Endothelial cell of umbilical vein (primary cell): ENCODE measurements around the gene PDE6B. TPM values are rescaled to one million over a fixed set of nuclear protein-coding genes. Genes with fewer than 3 reads are reported as not detected.

Source experiments
- Bru-seq: library from RNA; stranded (reverse); fragments of 400-500 nt; gene quantifications from one replicate; lab custom pipeline; 2021; lab: Mats Ljungman, UMichigan
- BruChase-seq, 2 experiments: library from RNA; stranded (reverse); fragments of 400-500 nt; gene quantifications; one replicate each; lab custom pipeline; 2021; lab: Mats Ljungman, UMichigan
- BruUV-seq: library from RNA; stranded (reverse); fragments of 400-500 nt; replicated peaks from 2 replicates; lab custom pipeline; 2021; lab: Mats Ljungman, UMichigan
- CTCF ChIA-PET: fragments of 300-600, 350-600 bp; sonication (Branson Sonifier 250); formaldehyde crosslinking; loops from one replicate; lab custom pipeline; 2021; ENCODE audit warnings: antibody characterized with exemption, inconsistent platforms; lab: Charles Lee
- POLR2A ChIA-PET: fragments of 300-600, 350-600 bp; sonication (Branson Sonifier 250); formaldehyde crosslinking; loops from one replicate; lab custom pipeline; 2021; ENCODE audit warnings: antibody characterized with exemption, inconsistent platforms; lab: Charles Lee
- DNase-seq: peaks from one replicate; pipeline ENCODE4 v3.0.0-alpha.2; 2011; ENCODE audit warnings: low read depth, low spot score
- FAIRE-seq: peaks from 2 replicates; lab custom pipeline; 2011; peaks lifted over from hg19 to GRCh38; lab: Jason Lieb, UNC
- H2AFZ ChIP-seq: 2 replicates; pipeline ENCODE4 v1.6.0; 2012; ENCODE audit warnings: low read depth, low read length, control low read depth, inconsistent platforms
- H3K27ac ChIP-seq: 2 replicates; pipeline ENCODE4 v1.5.1; 2011; ENCODE audit warnings: low read depth, mild to moderate bottlenecking, control low read depth, low read length, moderate library complexity; ENCODE audit not compliant: insufficient read depth
- H3K27me3 ChIP-seq, 2 experiments: 2 replicates each; pipeline versions ENCODE4 v1.6.0 to v1.6.1; 2011; ENCODE audit warnings: low read length in 2 of 2, mixed read lengths in 1 of 2; ENCODE audit not compliant: control insufficient read depth in 2 of 2, insufficient read depth in 2 of 2
- H3K36me3 ChIP-seq, 2 experiments: 2 replicates in 1 of 2; 3 replicates in 1 of 2; pipeline ENCODE4 v1.5.1; 2011; ENCODE audit warnings: low read length in 2 of 2, mild to moderate bottlenecking in 1 of 2, moderate library complexity in 1 of 2; ENCODE audit not compliant: control insufficient read depth in 2 of 2, insufficient read depth in 2 of 2; ENCODE audit errors: extremely low read depth in 1 of 2
- H3K4me1 ChIP-seq: 3 replicates; pipeline ENCODE4 v1.5.1; 2011; ENCODE audit warnings: mild to moderate bottlenecking, low read length; ENCODE audit not compliant: control insufficient read depth, insufficient read depth; ENCODE audit errors: extremely low read depth
- H3K4me2 ChIP-seq: 2 replicates; pipeline ENCODE4 v1.6.1; 2011; ENCODE audit warnings: low read length, control low read depth, mixed read lengths; ENCODE audit not compliant: insufficient read depth
- H3K4me3 ChIP-seq, 3 experiments: fragments of 200-600 bp in 1 of 3; sonication (generic), shearing (Covaris generic) in 1 of 3; replicated peaks in 1 of 3; 2 replicates each; pipeline ENCODE4 v1.5.1; 2011 to 2016; ENCODE audit warnings: control low read depth in 3 of 3, low read length in 3 of 3, mild to moderate bottlenecking in 2 of 3, inconsistent platforms in 1 of 3, low read depth in 1 of 3, moderate library complexity in 1 of 3; ENCODE audit not compliant: insufficient read depth in 1 of 3
- H3K79me2 ChIP-seq: 2 replicates; pipeline ENCODE4 v1.6.0; 2012; ENCODE audit warnings: low read length, inconsistent platforms; ENCODE audit not compliant: control insufficient read depth, insufficient read depth
- H3K9ac ChIP-seq: replicated peaks from 2 replicates; pipeline ENCODE3; 2011; ENCODE audit warnings: low read length, control low read depth; ENCODE audit not compliant: insufficient read depth; ENCODE audit errors: extremely low read depth
- H3K9me1 ChIP-seq: replicated peaks from 3 replicates; pipeline ENCODE4 v1.6.0; 2011; ENCODE audit warnings: mild to moderate bottlenecking, low read length; ENCODE audit not compliant: control insufficient read depth, insufficient read depth; ENCODE audit errors: extremely low read depth
- H3K9me3 ChIP-seq: replicated peaks from 2 replicates; pipeline ENCODE4 v1.5.1; 2012; ENCODE audit warnings: low read length, inconsistent platforms; ENCODE audit not compliant: control insufficient read depth, insufficient read depth
- H4K20me1 ChIP-seq: replicated peaks from 2 replicates; pipeline ENCODE3; 2011; ENCODE audit warnings: mild to moderate bottlenecking, low read length; ENCODE audit not compliant: control insufficient read depth, insufficient read depth; ENCODE audit errors: extremely low read depth
- EZH2 ChIP-seq: IDR thresholded peaks from 2 replicates; pipeline ENCODE4 v1.6.1; 2012; ENCODE audit warnings: borderline replicate concordance, low read depth, mild to moderate bottlenecking, moderate library complexity, low read length, inconsistent platforms; ENCODE audit not compliant: severe bottlenecking
- GATA2 ChIP-seq: IDR thresholded peaks from 2 replicates; pipeline ENCODE4 v1.7.0; 2011; ENCODE audit warnings: low read depth, mild to moderate bottlenecking, moderate library complexity, mixed read lengths, low read length; ENCODE audit not compliant: insufficient read length, insufficient read depth
- JUN ChIP-seq: IDR thresholded peaks from 2 replicates; pipeline ENCODE4 v1.6.1; 2011; ENCODE audit warnings: borderline replicate concordance, low read depth; ENCODE audit not compliant: insufficient read length, insufficient read depth
- MYC ChIP-seq: IDR thresholded peaks from one replicate; pipeline ENCODE4 v1.6.1; 2011; ENCODE audit warnings: mild to moderate bottlenecking, low read depth, low read length
- POLR2A ChIP-seq: IDR thresholded peaks from 2 replicates; pipeline ENCODE4 v1.6.1; 2012; ENCODE audit warnings: low read depth, mild to moderate bottlenecking, control low read depth, low read length
- dilution Hi-C: fragments of 300-500 bp; cut with MboI; formaldehyde crosslinking; loops from one replicate; pipeline ENCODE4 v1.15.0; 2019; ENCODE audit warnings: low sequenced_read_pairs; ENCODE audit not compliant: extremely low pct_ligation_motif_present
- intact Hi-C: fragments of 100-400 bp; cut with micrococcal nuclease; formaldehyde crosslinking; loops from one replicate; pipeline ENCODE4 v1.10.0; 2022
- long read RNA-seq: library from polyadenylated mRNA; stranded (forward); transcript quantifications from one replicate; pipeline ENCODE4 v2.0.0, GENCODE V29; 2021
- polyA minus RNA-seq, 3 experiments: library from RNA; depleted of rRNA, polyadenylated mRNA; stranded (reverse); fragments of >200 nt; gene quantifications; 1 replicate in 1 of 3; 2 replicates in 2 of 3; pipeline ENCODE4 v1.2.3, GENCODE V29; 2011
- polyA plus RNA-seq, 4 experiments: library from polyadenylated mRNA; depleted of rRNA in 3 of 4; stranded (reverse) in 3 of 4; unstranded in 1 of 4; fragments of >200 nt; gene quantifications; 2 replicates each; pipeline versions ENCODE4 v1.2.1 to v1.2.3, GENCODE V29; 2011 to 2012; ENCODE audit warnings: missing spikeins in 1 of 4
- total RNA-seq: library from RNA; stranded (reverse); gene quantifications from 2 replicates; pipeline ENCODE4 v1.2.3, GENCODE V29; 2021
- TF ChIP-seq, protein P1 (sequence below): IDR thresholded peaks from 2 replicates; pipeline ENCODE4 v1.6.1; 2011; ENCODE audit not compliant: insufficient read depth, insufficient read length
- TF ChIP-seq, protein P2 (sequence below), 2 donors: IDR thresholded peaks; 1 replicate in 1 of 2; 2 replicates in 1 of 2; pipeline ENCODE4 v1.5.1; 2011; ENCODE audit warnings: low read length in 2 of 2, mild to moderate bottlenecking in 2 of 2, moderate library complexity in 2 of 2, control low read depth in 1 of 2, inconsistent platforms in 1 of 2, low read depth in 1 of 2; ENCODE audit not compliant: insufficient read depth in 1 of 2; ENCODE audit errors: extremely low read depth in 1 of 2

Gene PDE6B
- total RNA-seq (0.85 and 1.8 TPM in 2 replicates), polyA plus RNA-seq (0.77 and 0.78 TPM in 2 replicates), polyA minus RNA-seq (0.72 and 0.87 TPM in 2 replicates), Bru-seq, nascent RNA (percentile 14 among the genes with signal in this experiment), BruChase-seq, experiment 1, labeled RNA remaining after a 6-hour chase (not detected), BruChase-seq, experiment 2, labeled RNA remaining after a 2-hour chase (percentile 2 among the genes with signal in this experiment)
- 0.54 and 0.59 TPM in 2 replicates for polyA plus RNA-seq (2011; cell fraction: cytosol; rRNA removed)
- 0.04 and 0.14 TPM in 2 replicates for polyA plus RNA-seq (2011; cell fraction: nucleus; rRNA removed)
- polyA plus RNA-seq (2012): 0.80 and 2.4 TPM in 2 replicates
- not detected for polyA minus RNA-seq (2011; cell fraction: cytosol; rRNA and poly(A)+ RNA removed)
- not detected in 2 replicates for polyA minus RNA-seq (2011; cell fraction: nucleus; rRNA and poly(A)+ RNA removed)
- long read RNA-seq, partial matches to known transcripts: 0 of 1 reads
- long read RNA-seq, other reads (novel, unspliced or antisense): 1 of 1 reads

DNA sequence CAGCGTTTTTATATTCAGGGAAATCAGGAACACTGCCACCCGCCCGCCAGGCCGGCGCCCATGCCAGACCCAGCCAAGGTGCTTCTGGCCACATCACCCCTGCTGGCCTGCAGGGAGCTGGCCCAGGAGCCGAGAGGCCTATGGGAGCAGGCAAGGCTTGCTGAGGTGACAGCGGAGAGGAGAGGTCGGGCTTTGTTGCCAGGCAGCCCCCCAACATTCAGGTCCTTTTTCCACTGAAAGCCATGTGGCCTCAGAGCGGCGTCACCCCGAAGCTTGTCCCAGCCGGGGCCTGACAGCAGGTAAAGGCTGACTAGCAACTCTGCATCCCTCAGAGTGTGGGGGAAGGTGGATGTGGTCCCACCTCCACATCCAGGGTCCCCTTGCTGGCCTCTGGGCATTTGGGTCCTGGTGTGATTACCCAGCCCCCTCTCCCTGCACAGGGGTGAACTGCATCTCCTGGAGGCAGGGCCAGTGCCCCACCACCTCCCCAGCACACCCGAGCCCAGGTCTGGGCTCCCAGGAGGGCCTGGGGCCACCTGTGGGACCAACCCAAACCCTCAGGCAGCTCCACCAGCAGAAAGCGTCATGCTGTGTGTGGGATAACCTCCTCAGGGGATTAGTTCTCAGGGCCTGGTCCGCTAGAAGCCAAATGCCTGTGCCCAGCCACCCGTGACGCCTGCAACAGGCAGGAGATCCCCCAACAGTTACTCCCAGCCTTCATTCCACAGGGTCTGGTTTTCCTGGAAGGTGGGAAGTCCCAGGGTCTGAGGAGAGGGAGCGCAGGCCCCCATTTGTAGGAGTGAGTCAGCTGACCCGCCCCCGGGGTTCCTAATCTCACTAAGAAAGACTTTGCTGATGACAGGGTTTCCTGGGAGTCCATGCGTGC lies at the start of gene PDE6B:
TSS of gene PDE6B (plus strand) at position 869 of the 886 bp plus-strand sequence. CDS start 54 bp downstream, outside the sequence.
- Histone ChIP-seq H3K36me3 (no peaks in the 10 kb centered on the region), H4K20me1 (no peaks in the 10 kb centered on the region), H3K4me2 (no peak within 1 kb of the TSS), H3K4me3 (no peak within 1 kb of the TSS), H3K27ac (no peak within 1 kb of the TSS), H3K27me3 (no peaks in the 10 kb centered on the region), H3K4me1 (no peaks in the 10 kb centered on the region), H3K9ac (no peak within 1 kb of the TSS), H3K79me2 (no peaks in the 10 kb centered on the region), H3K9me1 (no peaks in the 10 kb centered on the region), H3K9me3 (no peaks in the 10 kb centered on the region), H2AFZ (no peak within 1 kb of the TSS)
- dilution Hi-C loops: no loop called here
- intact Hi-C loops: no loop called here
- CTCF ChIA-PET: no interaction called here
- TF ChIP-seq MYC: no peak
- TF ChIP-seq EZH2: no peak
- no peak for TF ChIP-seq POLR2A
- TF ChIP-seq, protein P1, sequence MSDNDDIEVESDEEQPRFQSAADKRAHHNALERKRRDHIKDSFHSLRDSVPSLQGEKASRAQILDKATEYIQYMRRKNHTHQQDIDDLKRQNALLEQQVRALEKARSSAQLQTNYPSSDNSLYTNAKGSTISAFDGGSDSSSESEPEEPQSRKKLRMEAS: no peak
- TF ChIP-seq, protein P2, sequence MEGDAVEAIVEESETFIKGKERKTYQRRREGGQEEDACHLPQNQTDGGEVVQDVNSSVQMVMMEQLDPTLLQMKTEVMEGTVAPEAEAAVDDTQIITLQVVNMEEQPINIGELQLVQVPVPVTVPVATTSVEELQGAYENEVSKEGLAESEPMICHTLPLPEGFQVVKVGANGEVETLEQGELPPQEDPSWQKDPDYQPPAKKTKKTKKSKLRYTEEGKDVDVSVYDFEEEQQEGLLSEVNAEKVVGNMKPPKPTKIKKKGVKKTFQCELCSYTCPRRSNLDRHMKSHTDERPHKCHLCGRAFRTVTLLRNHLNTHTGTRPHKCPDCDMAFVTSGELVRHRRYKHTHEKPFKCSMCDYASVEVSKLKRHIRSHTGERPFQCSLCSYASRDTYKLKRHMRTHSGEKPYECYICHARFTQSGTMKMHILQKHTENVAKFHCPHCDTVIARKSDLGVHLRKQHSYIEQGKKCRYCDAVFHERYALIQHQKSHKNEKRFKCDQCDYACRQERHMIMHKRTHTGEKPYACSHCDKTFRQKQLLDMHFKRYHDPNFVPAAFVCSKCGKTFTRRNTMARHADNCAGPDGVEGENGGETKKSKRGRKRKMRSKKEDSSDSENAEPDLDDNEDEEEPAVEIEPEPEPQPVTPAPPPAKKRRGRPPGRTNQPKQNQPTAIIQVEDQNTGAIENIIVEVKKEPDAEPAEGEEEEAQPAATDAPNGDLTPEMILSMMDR (IDR thresholded peaks at IDR 0.05; ENCODE audit: extremely low read depth in 1 of 2, insufficient read depth in 1 of 2, low read depth in 1 of 2, low read length in 2 of 2): no peak
- no peak for TF ChIP-seq GATA2
- no peak for TF ChIP-seq JUN
- POLR2A ChIA-PET: no interaction called here
- BruUV-seq: no TSS peak
- no peak for FAIRE-seq
- DNase-seq: no peak
